Bone marrow (tissue), 2 donors: Measurements from ENCODE around the gene CCNF.
A peak's percentile ranks its signal among the peaks of the same experiment; 100 is the strongest.
"Not testable (repeated sequence)": the region's sequence is repeated elsewhere in the genome, so short reads cannot be mapped to it uniquely, and the experiment has no call there.

ENCODE experiments used
- DNase-seq, 2 donors: peaks; one replicate each; lab custom pipeline; 2025; lab: John Stamatoyannopoulos, UW

The CCNF gene

GRCh38 chr16:2471653-2472487 is 42.6 kb downstream of the CCNF start:
- no peak for DNase-seq

DNA sequence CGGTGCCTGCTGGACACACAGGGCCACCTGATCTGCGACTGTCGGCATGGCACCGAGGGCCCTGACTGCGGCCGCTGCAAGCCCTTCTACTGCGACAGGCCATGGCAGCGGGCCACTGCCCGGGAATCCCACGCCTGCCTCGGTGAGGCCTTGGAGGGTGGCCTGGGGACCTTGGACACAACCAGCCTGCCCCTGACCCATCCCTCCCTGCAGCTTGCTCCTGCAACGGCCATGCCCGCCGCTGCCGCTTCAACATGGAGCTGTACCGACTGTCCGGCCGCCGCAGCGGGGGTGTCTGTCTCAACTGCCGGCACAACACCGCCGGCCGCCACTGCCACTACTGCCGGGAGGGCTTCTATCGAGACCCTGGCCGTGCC is 43.2 kb downstream of the CCNF start:
- no peak for DNase-seq

- no peak for DNase-seq
Observed at GRCh38 chr16:2472885-2473445, 43.7 kb downstream of the CCNF start.

GRCh38 chr16:2473446-2473926 is 44.2 kb downstream of the CCNF start:
- no peak for DNase-seq

DNA sequence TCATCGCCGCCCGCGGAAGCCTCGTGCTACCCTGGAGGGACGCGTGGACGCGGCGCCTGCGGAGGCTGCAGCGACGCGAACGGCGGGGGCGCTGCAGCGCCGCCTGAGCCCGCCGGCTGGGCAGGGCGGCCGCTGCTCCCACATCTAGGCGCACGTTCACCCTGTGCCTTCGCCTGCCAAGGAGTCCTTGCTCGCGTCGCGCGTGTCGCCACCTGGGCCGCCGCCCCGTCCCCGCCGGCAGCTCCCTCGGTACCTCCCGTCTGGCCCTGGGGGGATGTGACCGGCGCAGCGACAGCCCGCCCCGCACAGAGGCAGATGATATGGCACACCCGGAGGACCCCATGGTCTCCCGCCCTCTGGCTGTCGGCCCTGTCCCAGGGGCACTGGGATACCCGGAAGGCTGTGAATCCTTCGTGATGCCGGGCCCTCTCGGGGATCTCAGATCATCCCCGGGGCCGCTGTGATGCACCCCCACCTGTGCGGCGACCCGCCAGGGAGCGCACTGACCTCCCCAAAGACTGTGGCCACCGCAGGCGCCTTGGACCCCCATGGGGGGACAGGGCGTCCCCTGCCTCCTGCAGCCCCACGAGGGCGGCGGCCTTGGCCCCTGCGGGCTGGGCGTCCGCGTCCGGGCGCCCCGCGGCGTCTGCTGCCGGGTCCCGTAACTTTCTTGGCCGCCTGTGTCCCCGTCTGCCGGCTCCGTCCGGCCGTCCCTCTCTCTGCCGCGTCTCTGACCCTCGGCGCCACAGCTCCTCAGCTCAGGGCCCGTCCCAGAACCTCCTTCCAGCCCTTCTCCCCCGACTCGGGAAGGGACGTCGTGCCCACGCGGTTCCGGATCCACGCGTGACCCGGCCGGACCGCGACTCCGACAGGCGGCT is 45.0 kb downstream of the CCNF start:
- DNase-seq = peak in 1 of 2 donors; percentile 64

GRCh38 chr16:2474877-2475412 is 45.7 kb downstream of the CCNF start, which contains the start of gene TBC1D24:
Gene TBC1D24 (plus strand): TSS chr16:2475127. CDS start chr16:2496149, 21,022 bp downstream.
- peak; percentile 20 to 51 for DNase-seq

DNA sequence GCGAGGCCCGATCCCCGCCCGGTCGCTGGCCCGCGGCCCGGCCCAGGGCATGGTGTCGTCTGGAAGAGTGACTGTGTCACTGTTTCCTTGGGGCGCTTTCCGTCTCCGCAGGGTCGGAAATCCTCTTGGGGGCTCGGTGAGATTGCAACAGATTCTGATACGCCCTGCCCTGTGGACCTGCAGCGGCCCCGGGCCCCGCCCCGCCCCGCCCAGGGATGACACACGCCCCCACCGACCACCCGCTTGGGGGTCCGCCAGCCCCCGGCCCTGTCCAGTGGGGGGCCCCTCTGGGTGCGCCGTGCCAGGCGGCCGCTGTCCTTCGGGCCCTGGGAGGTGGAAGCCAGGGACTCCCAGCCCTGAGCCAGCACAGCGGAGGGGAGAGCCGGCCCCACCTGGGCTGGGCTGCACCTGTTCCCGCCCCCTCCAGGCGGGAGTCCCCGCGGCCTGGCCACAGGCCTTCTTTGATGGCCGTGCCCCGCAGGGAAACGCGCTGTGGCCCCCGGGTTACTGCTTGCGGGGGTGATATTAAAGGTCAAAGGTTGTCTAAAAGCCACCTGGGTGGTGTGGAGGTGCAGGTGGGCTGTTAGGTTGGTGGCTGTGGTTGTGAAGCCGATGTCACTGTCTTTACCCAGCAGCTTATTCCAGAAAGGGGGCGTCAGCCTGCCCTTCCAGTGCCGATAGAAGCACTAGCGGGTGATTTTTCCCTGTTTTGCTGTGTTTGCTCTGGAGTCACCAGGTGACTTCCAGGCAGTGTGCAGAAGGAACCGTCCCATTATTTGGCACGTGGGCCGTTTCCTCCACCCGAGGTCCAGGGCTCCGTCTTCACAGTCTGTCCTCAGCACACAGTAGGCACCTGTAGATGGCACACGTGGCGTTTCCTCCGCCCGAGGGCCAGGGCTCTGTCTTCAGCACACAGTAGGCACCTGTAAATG is 46.4 kb downstream of the CCNF start:
- peak in 1 of 2 donors; percentile 20 for DNase-seq

- no peak for DNase-seq
Observed at GRCh38 chr16:2476345-2476720, 47.1 kb downstream of the CCNF start.

DNA sequence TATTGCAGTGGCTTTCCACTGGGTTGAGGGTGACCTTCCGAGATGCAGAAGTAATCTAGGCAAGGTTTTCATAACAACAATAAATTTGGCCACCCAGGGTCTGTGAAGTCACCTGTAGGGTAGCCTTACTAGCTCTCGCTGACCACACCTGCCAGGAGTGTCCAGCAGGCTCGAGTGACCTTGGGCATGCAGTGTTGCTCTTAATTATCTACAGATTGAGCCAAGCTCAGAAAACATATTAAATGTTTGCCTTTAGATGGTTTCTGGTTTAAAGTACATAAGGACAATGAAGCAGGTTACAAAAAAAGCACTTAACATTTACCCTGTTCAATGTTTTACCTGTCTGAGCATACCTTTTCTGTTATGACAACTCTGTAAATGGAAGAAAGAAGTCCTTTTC is 47.5 kb downstream of the CCNF start:
- DNase-seq = no peak

GRCh38 chr16:2477327-2477726 is 48.1 kb downstream of the CCNF start:
- DNase-seq = no peak

GRCh38 chr16:2478279-2478678 is 49.0 kb downstream of the CCNF start:
- no peak for DNase-seq

GRCh38 chr16:2479996-2480395 is 50.7 kb downstream of the CCNF start:
- DNase-seq = not testable (repeated sequence)

GRCh38 chr16:2480948-2481347 is 51.7 kb downstream of the CCNF start:
- DNase-seq = no peak

- DNase-seq = no peak
Observed at GRCh38 chr16:2481676-2482075, 52.4 kb downstream of the CCNF start.

- no peak for DNase-seq
Observed at GRCh38 chr16:2482249-2482648, 53.0 kb downstream of the CCNF start.

- no peak for DNase-seq
Observed at GRCh38 chr16:2482708-2483534, 53.7 kb downstream of the CCNF start.

- DNase-seq = no peak
Observed at GRCh38 chr16:2483939-2484897, 55.0 kb downstream of the CCNF start.

GRCh38 chr16:2484898-2485508 is 55.8 kb downstream of the CCNF start:
- DNase-seq = no peak
